Testis (tissue), 2 donors: ENCODE data around the gene GPD1.

Experiments used
- POLR2A ChIP-seq: fragments of 450-650 bp; IDR thresholded peaks from one replicate; pipeline ENCODE4 v1.6.1; 2017; ENCODE audit warnings: antibody characterized with exemption, mild to moderate bottlenecking, moderate library complexity
- TF ChIP-seq, protein P1 (sequence below), 3 experiments: fragments of 450-650 bp in 2 of 3; fragments of 200-600 bp in 1 of 3; sonication (generic) in 1 of 3; IDR thresholded peaks; one replicate each; pipeline ENCODE4 v1.5.1; 2016 to 2019; ENCODE audit warnings: antibody characterized with exemption in 3 of 3, mild to moderate bottlenecking in 2 of 3, moderate library complexity in 1 of 3

DNA sequence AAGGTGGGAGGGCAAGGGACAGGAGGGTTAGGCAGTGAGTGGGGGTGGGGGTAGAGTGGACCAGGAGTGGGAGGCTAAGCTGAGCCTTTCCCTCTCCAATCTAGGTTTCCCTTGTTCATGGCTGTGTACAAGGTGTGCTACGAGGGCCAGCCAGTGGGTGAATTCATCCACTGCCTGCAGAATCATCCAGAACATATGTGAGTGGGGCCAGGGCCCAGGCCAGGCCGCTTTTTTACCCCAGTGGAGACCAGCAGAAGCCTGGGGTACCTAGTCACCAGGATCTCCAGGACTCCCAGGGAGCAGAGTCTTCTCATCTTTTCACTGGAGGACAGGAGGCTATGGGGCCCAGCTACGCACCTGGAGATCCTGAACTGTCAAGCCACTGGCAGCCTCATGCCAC lies 5.5 kb downstream of the GPD1 start:
- TF ChIP-seq, protein P1, sequence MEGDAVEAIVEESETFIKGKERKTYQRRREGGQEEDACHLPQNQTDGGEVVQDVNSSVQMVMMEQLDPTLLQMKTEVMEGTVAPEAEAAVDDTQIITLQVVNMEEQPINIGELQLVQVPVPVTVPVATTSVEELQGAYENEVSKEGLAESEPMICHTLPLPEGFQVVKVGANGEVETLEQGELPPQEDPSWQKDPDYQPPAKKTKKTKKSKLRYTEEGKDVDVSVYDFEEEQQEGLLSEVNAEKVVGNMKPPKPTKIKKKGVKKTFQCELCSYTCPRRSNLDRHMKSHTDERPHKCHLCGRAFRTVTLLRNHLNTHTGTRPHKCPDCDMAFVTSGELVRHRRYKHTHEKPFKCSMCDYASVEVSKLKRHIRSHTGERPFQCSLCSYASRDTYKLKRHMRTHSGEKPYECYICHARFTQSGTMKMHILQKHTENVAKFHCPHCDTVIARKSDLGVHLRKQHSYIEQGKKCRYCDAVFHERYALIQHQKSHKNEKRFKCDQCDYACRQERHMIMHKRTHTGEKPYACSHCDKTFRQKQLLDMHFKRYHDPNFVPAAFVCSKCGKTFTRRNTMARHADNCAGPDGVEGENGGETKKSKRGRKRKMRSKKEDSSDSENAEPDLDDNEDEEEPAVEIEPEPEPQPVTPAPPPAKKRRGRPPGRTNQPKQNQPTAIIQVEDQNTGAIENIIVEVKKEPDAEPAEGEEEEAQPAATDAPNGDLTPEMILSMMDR (IDR thresholded peaks at IDR 0.05), result no peak
- TF ChIP-seq POLR2A, result no peak
